Stimulated activated CD4-positive, alpha-beta T cell treated with anti-CD3 and anti-CD28 coated beads, Interleukin-12 subunit alpha, Interleukin-12 subunit beta, amount 100 ng/mL, for 48 hours (primary cell): ENCODE data around the gene RANBP9.

Source experiments
- DNase-seq, 3 donors: peaks; one replicate each; pipeline ENCODE4 v3.0.0-alpha.2; 2020; ENCODE audit warnings: low read depth in 2 of 3, low spot score in 1 of 3

RANBP9 gene

DNA sequence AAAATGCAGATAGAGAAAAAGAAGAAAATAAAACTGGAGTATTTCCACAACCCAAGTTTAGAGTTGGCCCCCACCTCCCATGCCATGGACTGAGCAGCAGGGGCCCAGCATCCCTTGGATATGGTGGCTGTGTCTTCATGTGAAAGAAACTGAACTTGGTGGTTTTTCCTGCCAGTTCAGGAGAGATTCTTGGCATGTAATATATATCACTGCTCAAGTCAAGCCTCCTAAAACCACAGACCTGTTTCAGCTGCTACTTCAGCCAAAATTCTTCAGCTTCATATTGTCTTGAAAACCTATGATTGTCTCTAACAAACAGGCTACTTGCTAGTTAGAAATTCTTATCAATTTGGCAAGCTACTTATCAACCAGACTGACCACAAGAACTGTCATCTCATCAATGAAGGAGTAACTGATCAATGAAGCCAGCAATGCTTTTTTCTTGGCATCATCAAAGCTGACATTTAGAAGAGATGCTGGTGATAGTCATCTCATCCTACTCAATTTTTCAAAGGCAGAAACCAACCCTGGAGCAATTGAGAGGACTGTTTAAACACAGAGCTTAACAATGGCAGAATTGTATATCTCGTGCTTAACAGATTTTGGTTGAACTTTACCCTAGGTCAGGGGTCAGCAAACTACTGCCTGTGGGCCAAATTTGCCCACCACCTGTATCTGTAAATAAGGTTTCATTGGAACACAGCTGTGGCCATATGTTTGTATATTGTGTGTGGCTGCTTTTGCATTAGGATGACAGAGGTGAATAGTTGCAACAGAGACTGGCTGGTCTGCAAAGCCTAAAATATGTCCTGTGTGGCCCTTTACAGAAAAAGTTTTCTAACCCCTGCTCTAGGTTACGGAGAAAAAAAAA, 106.9 kb downstream of the RANBP9 start:
- DNase-seq, result no peak

DNA sequence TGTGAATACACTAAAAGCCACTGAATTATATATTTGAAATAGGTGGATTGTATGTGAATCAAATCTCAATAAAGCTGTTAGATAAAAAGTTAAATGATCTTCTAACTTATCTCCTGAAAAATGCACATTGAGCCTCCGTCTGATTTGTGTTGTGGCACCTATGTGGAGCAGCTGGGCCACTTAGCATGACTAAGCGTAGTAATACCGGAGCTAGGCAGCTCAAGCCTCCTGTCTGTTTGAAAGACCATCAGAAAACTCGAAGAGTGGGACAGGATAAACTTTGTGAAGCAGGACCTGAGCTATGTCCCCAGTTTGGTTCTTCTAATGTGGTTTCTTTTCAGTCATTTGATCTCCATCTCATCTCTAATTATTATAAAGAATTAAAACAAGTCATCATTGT, 107.5 kb downstream of the RANBP9 start:
- DNase-seq, result no peak

DNA sequence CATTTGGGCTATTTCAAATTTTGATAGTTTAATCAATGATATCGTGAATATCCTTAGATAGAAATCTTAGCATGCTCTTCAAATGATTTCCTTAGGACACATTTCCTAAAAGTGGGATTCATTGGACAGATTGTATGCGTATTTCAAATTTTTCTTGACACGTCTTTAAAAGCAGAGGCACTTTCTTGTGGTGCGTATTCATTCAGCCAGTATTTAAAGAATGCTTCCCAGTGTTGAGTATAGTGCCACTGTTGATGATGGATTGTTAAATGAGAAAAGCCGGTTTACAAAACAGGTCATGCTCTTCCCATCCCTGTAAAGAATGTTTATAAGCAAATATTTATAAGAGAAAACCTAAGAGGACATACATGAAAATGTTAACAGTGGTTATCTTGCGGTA, 111.6 kb downstream of the RANBP9 start:
- DNase-seq, result no peak

DNA sequence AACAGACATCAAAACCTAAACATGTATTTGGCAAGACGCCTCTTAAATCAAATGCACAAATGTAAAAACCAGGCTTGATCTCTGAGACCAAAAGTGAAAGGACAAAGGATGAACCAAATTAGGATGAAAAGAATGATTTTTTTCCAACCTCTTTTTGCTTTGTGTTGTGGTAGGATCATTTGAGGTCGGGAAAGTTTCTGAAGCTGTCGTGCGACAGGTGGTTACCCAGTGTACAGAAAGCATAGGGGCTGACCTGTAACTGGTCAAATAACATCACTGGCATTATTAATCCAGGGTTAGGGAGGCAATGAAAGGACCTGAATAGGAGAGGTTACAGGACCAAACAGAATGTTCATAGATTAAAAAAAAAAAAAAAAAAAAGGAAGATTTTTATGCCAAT, 114.6 kb downstream of the RANBP9 start:
- DNase-seq, result no peak

DNA sequence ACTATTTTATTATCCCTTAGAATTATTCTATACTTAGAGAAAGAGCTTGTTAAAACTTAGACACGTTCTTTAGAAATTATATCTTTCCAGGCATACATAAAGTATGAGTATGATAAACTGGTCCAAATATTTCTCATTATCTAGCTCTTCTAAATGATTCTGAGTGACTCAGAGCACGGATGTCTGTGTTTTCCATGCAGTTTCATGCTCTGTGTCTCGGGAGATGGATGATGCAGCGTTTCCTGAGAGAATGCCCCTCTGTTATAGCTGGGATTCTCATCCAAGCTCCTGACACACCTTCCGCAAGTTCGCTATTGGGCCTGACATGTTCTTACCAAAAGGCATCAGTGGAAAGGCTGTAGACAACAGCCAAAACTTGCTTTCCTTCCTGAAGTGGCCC, 117.9 kb downstream of the RANBP9 start:
- no peak for DNase-seq

DNA sequence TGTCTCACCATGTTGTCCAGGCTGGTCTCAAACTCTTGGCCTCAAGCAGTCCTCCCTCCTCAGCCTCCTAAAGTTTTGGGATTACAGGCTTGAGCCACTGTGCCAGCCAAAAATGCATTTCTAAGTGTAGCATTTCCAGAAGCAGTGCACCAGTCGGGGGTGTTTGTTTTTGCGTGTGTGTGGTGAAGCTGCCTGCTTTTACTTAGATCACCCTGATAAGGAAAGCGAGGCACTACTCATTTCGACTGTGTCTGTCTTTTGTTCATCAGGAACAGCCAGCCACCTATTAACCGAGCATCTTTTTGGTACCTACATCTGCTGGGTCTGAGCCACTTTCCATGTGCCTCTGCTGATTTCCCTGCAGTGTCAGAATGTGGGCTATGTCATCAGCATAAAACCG, 118.5 kb downstream of the RANBP9 start:
- DNase-seq, result no peak

DNA sequence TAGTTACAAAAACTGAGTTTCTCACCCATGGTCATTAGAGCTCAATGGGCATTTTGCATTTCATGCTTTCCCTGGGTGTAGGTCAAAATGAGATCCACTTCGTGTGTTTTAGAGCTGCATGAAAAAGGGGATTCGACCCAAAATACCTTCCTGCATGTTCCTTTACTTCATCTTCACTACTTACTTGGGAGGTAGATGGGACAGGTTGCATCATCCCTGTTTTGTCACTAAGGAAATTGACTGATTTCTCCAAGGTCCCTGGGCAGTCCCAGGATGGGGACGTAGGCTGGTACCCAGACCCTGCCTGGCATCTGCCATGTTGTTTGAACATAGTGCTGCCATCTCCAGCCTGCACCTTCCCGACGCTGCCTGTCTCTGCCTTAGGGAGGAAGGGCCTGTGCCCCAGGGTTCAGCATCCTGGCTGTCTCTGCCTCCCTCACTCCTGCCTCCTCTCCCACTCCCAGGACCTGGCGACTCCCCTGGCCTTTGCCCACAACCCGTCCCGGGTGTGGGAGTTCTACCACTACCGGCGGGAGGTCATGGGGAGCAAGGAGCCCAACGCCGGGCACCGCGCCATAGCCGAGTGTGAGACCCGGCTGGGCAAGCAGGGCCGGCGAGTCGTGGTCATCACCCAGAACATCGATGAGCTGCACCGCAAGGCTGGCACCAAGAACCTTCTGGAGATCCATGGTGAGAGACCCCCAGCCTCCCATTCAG, 120.3 kb downstream of the RANBP9 start:
- DNase-seq, result no peak

DNA sequence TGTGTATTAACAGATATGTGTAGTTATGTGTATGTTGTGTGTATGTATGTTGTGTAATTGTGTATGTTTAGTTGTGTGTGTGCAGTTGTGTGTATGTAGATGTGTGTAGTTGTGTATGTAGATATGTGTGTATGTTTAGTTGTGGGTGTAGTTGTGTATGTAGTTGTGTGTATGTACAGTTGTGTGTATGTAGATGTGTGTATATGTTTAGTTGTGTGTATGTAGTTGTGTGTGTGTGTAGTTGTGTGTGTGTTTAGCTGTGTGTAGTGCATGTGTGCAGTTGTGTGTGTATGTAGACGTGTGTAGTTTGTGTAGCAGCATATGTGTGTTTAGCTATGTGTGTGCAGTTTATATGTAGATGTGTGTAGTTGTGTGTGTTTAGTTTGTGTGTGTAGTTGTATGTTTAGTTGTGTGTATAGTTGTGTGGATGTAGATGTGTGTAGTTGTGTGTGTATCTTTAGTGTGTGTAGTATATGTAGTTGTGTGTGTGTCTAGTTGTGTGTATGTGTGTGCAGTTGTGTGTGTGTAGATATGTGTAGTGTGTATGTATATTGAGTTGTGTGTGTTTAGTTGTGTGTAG, 121.0 kb downstream of the RANBP9 start:
- no peak for DNase-seq

DNA sequence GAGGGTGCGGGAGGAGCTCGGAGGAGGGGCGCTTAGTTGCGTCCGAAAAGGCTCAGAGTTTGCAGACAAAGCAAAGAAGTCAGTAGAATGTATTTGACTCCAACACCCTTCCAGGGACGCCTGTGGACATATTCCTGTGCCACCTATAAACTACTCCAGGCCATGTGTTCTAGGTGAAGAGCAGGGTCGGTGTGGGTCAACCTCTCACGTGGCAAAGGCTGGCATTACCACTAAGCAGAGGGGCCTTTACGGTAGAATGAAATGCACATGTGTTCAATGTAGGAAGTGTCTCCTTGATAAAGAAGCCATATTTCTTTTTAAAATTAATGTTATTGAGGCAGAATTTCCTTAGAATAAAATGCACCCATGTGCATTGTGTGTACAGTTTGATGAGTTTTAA, 121.8 kb downstream of the RANBP9 start:
- DNase-seq, result no peak

DNA sequence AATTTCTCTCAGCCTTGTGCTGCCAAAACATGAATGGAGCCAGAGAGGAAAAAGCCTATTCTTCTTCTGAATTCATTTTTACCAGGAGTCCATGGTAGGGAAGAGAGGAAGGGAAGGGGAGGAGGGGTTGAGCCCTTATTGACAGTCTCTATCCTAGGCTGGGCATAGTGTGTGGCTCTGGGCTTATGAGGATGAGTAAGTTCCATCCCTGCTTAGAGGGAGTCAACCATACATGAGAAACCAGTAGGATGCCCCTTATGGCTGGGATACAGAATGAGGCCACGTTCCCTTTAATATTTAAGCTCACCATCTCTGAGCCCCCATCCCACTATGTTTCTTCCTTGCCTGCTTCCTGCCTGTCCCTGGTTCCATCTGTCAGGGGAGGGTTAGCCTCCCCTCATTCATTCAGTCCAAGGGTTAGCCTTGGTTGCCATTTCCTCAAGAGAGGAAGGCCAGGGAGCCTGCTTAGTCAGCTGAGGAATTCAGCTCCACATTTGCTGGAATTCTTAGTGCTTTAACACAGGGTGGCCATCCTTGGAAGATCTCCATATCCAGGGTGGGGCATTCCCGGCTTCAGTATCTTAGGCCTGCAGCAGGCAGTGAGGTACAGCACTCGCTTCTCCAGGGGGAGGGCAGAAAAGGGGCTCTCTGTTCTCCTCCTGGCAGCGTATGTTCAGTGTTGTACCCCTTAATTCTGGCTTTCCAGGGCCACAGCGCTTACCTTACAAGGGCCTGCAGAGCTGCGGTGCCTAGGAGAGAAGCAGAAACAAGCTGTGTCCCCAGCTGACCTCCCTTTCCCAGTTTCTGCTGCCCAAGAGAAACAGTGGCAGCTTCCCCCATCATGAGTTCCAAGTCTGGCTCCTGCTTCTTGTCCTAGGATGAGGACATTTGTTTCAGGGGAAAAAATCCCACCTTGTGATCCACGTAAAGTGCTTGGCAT, 124.8 kb downstream of the RANBP9 start:
- DNase-seq, result no peak

DNA sequence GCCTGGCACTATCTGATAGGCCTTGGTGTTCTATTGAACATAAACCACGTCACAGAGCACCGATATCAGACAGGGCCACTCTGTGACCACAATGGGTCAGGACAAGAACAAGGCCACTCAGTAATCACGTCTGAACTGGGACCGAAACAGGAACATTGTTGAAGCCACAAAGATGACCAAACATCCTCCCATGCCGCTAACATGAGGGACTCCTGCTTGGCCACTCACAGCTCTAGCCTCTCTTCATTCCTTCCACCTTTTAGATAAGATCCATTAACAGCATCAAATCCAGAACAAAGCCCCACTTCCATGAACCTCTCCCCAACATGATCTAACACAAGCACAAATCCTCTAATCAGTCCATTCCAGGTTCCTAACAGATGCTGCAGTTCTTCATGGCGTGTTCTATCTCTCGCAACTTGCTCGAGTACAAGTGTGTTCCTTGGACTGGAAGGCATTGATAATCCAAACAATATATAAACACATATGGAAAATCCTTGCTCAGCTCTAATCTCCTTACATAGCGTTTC, 129.9 kb downstream of the RANBP9 start:
- no peak for DNase-seq

DNA sequence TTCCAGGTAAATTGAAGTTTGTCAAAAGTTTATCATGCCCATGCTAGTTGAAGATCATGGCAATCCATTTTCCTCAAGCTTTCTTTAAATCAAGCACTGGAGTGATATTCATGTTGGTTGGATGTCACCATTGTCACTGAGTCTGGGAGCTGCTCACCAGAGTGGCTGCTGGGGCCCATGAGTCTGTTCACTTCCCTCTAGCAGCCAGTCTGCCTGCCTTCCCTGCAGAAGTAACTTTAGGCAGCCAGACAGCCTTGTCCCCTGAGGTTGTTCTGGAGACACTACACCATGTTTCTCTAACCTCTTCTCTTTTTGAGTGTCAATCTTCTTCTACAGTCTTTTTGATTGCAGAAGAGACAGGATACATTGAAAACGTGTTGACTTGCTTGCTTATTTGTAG, 131.7 kb downstream of the RANBP9 start:
- no peak for DNase-seq

DNA sequence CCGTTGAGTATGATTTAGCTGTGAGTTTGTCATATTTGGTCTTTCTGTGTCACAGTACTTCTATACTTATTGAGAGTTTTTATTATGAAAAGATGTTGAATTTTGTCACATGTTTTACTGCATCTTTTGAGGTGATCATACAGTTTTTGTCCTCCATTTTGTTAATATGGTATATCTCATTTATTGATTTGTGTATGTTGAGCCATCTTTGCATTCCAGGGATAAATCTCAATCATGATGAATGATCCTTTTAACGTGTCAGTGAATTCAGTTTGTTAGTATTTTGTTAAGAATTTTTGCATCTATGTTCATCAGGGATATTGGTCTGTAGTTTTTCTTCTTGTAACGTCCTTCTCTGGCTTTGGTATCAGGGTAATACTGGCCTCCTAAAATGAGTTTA, 133.7 kb downstream of the RANBP9 start:
- DNase-seq, result no peak

DNA sequence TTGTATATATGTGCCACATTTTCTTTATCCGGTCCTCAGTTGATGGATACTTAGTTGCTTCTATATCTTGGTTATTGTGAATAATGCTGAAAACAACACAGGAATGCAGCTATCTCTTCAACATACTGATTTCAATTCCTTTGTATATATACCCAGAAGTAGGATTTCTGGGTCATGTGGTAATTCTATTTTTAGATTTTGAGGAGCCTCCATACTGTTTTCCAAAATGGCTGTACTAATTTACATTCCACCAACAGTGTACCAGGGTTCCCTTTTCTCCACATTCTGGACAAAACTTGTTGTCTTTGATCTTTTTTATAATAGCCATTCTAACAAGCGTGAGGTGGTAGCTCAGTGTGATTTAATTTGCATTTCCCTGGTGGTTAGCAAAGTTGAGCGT, 135.6 kb downstream of the RANBP9 start:
- no peak for DNase-seq

DNA sequence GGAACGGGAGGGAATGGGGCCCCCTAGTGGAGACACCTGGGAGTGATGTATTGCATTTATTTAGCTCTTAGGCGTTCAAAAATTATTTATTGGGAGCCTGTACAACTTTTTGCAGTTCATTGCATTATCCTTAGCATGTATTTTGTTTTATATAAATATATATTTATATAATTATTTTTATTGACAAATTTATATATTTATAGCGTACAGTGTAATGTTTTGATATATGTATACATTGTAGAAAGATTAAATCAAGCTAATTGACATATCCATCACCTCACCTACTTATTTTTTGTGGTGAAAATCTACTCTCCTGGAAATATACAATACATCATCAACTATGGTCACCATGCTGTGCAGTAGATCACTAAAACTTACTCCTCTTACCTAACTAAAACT, 136.3 kb downstream of the RANBP9 start:
- peak in 1 of 3 donors; percentile 84 for DNase-seq

DNA sequence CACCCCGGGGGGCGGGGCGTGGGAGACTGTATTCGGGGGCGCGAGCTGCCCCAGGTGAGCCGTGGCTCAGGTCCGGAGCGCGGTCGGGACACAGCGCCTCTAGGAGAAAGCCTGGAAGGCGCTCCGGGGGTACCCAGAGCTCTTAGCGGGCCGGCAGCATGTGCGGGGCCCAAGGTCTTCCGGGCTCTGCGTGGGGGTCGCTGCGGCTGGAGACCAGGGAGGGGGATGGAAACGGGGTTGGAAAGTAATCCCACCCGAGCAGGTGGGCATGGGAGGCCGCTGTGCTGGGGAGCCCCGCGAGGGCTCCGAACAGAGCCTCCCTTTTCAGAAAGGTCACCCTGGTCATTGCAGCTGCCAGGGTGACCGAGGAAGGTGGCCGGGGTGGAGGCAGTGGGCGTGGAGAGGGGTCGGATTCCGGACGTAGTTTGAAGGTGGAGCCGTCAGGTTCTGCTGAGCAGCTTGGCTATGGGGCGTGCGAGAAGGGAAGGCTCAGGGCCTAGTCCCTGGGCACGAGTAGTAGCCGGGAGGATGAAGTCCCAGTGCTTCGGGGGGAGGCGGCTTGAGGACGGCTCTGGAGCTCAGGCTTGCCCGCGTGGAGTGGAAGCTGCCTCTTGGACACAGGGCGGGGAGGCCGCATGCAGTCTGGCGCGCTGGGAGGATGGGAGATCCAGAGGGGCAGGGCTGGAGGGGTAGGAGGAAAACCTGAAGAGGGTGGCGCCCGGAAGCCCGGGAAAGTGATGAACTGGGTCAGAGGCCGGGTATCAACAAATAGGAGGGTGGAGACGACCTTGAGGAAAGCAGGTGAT, 136.9 kb downstream of the RANBP9 start, which contains the start of gene SIRT5:
Gene SIRT5, plus strand, starts transcription at position 31 of the 806 bp plus-strand sequence. CDS start 9,510 bp downstream, outside the sequence.
- DNase-seq, result peak; percentile 56 to 74 (median 67)

DNA sequence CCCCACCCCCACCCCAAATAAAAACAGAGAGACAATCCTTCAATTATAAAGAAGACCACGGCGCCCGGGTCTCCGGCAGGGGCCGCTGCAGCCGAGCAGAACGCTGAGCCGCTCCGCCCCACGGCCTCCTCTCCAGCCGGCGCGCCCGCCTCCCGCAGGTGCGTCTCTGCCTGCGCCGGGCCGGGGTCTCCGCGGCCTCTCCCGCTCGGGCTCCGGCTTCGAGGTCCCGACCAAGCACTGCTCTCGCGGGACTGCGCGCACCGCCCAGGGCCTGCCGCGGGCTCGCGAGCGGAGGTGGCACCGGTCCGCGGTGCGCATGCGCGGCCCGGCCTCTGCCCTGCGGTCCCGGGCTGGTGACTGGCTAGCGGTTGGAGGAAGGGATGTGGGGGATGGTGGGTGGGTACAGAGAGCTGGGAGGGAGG, 137.5 kb downstream of the RANBP9 start:
- DNase-seq, result peak; percentile 81 to 90 (median 86)

DNA sequence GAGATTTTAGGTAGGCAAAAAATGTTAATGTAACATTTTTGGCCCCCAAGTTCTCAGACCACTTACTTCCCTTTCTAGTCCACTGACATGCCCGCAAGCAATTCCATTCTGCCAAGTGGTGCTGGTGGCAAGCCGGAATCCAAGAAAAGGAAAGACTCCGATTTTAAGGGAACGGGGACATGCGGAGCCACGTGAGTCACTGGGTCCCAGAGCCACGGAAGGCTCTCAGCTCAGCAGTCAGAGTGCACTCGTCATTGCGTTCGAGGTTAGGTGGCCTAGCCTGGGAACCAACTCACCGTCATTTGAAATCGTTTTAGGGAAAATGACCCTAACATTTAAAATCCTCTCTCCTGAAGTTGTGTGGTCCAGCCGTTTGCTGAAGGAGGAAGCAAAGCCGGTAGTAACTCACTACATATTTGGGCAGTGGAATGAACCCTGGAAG, 137.9 kb downstream of the RANBP9 start:
- no peak for DNase-seq

DNA sequence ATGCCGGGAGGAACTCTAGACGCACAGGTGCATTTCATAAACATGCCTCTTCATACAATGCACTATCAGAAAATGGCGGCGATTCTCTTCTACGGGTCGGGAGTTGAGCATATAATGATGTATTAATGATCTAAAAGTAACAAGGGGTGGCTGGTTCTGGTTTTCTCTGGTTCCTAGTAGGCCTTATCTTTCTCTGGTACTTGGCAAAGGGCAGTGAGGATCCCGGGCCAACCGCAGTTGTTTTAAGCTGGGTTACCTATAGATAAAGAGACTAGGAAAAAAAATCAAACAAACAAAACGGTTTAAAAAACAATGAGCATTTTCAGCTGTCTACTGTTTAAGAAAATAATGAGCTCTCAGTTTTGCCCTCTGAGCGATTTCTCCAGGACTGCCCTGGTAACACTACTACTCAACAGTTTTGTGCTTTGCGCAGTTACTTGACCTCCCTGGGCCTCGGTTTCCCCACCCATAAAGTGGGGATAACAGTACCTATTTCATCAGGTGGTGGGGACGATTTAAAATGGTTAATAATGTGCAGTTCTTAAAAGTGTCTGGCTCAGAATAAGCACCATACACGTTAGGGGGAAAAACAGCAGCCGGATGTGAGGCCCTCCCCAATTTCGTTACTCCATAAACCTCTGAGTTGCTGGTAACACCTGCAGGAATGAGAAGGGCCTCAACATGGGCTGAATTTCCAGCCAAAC, 138.5 kb downstream of the RANBP9 start:
- DNase-seq, result no peak
